ENCODE data around the gene ENO3. TPM values are rescaled to one million over a fixed set of nuclear protein-coding genes. Genes with fewer than 3 reads are reported as not detected.

ENO3 gene
- total RNA-seq, 4 donors from 2014 or later, result 1,434 to 5,473 (median 3,204) TPM

DNA sequence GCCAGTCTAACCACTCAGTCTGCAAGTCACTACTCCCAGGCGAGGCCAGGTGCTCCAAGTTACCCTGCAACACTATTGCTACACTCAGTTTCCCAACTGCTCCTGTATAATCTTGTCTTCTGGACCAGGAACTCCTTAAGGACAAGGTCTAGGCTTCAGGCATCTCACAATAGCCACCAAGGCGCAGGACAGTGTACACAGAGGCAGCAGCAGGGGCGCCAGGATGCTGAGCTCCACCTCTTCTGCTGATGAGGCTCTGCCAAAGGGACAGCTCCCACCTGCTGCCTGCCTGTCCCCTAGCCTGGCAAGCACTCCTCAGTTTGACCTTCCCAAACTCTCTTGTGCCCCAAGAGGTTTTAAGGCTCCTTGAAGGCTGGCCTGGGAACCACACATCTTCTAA, 14.5 kb upstream of the ENO3 start:
- in situ Hi-C loops (cut with MboI; ENCODE audit: low sequenced_read_pairs in 4 of 4), result loop anchor here in 1 of 4 donors (5.0 kb wide), 1 partner anchor 46 kb away; no protein-coding TSS in a partner anchor
- no peak overlapping the region for H3K4me3 ChIP-seq
- peaks cover 39 to 49% of the 10 kb centered on the region in 2 donors for H3K4me1 ChIP-seq
- peaks cover 0 to 17% of the 10 kb centered on the region in 2 donors for H3K36me3 ChIP-seq
- TF ChIP-seq, protein P1, sequence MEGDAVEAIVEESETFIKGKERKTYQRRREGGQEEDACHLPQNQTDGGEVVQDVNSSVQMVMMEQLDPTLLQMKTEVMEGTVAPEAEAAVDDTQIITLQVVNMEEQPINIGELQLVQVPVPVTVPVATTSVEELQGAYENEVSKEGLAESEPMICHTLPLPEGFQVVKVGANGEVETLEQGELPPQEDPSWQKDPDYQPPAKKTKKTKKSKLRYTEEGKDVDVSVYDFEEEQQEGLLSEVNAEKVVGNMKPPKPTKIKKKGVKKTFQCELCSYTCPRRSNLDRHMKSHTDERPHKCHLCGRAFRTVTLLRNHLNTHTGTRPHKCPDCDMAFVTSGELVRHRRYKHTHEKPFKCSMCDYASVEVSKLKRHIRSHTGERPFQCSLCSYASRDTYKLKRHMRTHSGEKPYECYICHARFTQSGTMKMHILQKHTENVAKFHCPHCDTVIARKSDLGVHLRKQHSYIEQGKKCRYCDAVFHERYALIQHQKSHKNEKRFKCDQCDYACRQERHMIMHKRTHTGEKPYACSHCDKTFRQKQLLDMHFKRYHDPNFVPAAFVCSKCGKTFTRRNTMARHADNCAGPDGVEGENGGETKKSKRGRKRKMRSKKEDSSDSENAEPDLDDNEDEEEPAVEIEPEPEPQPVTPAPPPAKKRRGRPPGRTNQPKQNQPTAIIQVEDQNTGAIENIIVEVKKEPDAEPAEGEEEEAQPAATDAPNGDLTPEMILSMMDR (IDR thresholded peaks at IDR 0.05 in 4 of 5, conservative IDR thresholded peaks at IDR 0.05 in 1 of 5), result no peak
- no peak for TF ChIP-seq POLR2A (IDR thresholded peaks at IDR 0.05)
- peak overlapping the region; percentile 57 to 95 (median 94) for H3K27ac ChIP-seq
- DNase-seq (peak in 1 of 2 donors; percentile 81), ATAC-seq (peak in 1 of 2 donors; percentile 9)
- no peaks in the 10 kb centered on the region for H3K27me3 ChIP-seq
- no peaks in the 10 kb centered on the region for H3K9me3 ChIP-seq
- intact Hi-C loops (cut with DNase I; ENCODE audit: low total_unique reads), result no loop called here

DNA sequence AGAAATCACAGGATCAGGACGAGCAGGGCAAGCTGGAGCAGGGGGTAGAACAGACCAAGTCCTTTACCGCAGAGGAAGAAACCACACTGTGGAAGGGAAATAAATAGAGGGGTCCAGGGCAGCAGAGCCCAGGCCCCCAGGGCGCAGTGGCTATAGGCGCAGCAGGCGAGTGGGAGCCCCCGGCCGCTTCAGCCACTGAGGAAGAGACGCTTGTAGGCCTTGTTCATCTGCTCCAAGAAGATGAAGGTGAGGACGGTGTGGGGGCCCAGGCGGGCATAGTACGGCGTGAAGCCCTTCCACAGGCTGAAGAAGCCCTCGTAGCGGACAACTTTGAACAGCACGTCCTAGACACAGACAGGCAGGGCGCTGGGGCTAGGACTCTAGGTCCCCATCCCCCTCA, 13.4 kb upstream of the ENO3 start:
- TF ChIP-seq, protein P1 (IDR thresholded peaks at IDR 0.05 in 4 of 5, conservative IDR thresholded peaks at IDR 0.05 in 1 of 5), result no peak
- no peak for TF ChIP-seq POLR2A (IDR thresholded peaks at IDR 0.05)
- DNase-seq (no peak), ATAC-seq (no peak)
- intact Hi-C loops (cut with DNase I; ENCODE audit: low total_unique reads) (no loop called here), in situ Hi-C loops (cut with MboI; ENCODE audit: low sequenced_read_pairs in 4 of 4) (loop anchor here in 1 of 4 donors (5.0 kb wide), 1 partner anchor 45 kb away; no protein-coding TSS in a partner anchor)
- Histone ChIP-seq H3K27ac (peak overlapping the region; percentile 94 to 97 (median 94)), H3K27me3 (no peaks in the 10 kb centered on the region), H3K4me1 (peaks cover 46 to 53% of the 10 kb centered on the region in 2 donors), H3K9me3 (no peaks in the 10 kb centered on the region), H3K4me3 (no peak overlapping the region), H3K36me3 (peaks cover 0 to 23% of the 10 kb centered on the region in 2 donors)

DNA sequence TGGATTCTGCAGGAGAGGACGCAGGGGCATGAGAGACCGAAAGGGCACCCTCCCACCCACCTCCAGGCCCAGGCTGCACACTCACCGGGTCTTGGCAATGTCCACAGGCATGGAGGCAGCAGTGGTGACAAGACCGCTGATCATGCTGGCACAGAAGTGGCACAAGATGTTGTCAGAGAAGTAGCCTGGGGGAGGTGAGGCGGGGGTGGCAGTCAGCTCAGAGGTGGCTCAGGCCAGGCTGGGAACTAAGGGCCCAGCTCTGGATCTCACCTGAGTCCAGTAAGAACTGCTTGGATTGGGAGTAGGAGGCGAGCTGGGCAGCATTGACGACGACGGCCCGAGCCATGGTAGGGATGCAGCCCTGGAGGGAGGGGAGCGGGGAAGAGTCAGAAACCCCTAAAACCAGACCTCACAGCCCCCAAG, 12.8 kb upstream of the ENO3 start:
- Histone ChIP-seq H3K27ac (peak overlapping the region; percentile 94 to 97 (median 94)), H3K9me3 (no peaks in the 10 kb centered on the region), H3K36me3 (peaks cover 0 to 28% of the 10 kb centered on the region in 2 donors), H3K4me3 (peak overlapping the region in 2 of 4 donors; percentile 91 to 92), H3K4me1 (peaks cover 46 to 53% of the 10 kb centered on the region in 2 donors), H3K27me3 (no peaks in the 10 kb centered on the region)
- intact Hi-C loops (cut with DNase I; ENCODE audit: low total_unique reads) (loop anchor here (2.0 kb wide), 1 partner anchor 29 kb away; no protein-coding TSS in a partner anchor), in situ Hi-C loops (cut with MboI; ENCODE audit: low sequenced_read_pairs in 4 of 4) (loop anchor here in 1 of 4 donors (5.0 kb wide), 1 partner anchor 44 kb away; no protein-coding TSS in a partner anchor)
- ATAC-seq (no peak), DNase-seq (no peak)
- TF ChIP-seq, protein P1 (IDR thresholded peaks at IDR 0.05 in 4 of 5, conservative IDR thresholded peaks at IDR 0.05 in 1 of 5), result no peak
- TF ChIP-seq POLR2A (IDR thresholded peaks at IDR 0.05), result no peak

DNA sequence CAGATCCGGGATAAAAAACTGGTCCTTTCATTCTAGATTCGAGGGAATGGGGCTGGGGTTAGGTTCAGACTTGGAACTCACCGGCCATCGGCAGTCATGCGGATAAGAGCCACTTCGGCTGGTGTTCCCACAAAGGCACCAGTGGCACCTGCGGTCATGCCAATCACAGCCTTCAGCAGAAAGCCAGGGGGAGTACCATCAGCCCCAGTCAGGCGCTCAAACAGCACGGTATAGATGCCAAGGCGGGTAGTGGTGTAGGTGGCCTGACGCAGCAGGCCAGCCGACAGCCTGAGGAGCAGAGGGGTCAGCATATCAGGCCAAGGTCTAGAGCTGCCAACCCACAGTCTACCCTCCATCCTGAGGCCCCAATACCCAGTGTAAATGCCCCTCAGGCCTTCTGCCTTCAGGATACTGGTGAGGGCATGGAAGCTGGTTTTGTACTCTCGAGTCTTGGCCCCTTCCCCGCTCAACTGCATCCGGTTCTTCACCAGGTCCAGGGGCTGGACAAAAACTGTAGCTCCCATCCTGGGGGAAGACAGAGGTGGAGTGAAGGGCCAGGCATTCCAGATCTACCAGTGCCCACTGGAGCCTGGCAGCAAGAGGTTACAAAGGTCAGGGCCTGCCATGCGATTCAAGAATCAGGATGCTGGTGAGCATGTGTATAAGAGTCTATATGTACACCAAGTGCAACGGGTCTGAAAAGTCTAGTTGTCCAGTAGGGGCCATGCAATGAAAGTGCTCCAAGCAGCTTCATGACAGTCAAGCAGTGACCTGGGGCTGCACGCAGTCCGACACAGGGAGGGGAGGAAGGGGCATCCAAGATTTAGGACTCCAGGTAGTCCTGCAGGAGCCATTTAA, 12.0 kb upstream of the ENO3 start:
- in situ Hi-C loops (cut with MboI; ENCODE audit: low sequenced_read_pairs in 4 of 4), result loop anchor here in 1 of 4 donors (5.0 kb wide), 1 partner anchor 43 kb away; no protein-coding TSS in a partner anchor
- TF ChIP-seq POLR2A (IDR thresholded peaks at IDR 0.05), result peak in 1 of 2 donors; percentile 16
- TF ChIP-seq, protein P1 (IDR thresholded peaks at IDR 0.05 in 4 of 5, conservative IDR thresholded peaks at IDR 0.05 in 1 of 5), result no peak
- ATAC-seq (peak in 1 of 2 donors; percentile 2), DNase-seq (peak in 1 of 2 donors; percentile 68)
- intact Hi-C loops (cut with DNase I; ENCODE audit: low total_unique reads), result loop anchor here (2.0 kb wide), 1 partner anchor 30 kb away; no protein-coding TSS in a partner anchor
- Histone ChIP-seq H3K4me1 (peaks cover 45 to 51% of the 10 kb centered on the region in 2 donors), H3K36me3 (peaks cover 0 to 36% of the 10 kb centered on the region in 2 donors), H3K27me3 (no peaks in the 10 kb centered on the region), H3K27ac (peak overlapping the region; percentile 94 to 97 (median 94)), H3K9me3 (no peaks in the 10 kb centered on the region), H3K4me3 (peak overlapping the region; percentile 91 to 98 (median 92))

Data from gastrocnemius medialis (tissue), 4 donors.